ENCODE measurements around the gene VWCE.
A peak's percentile ranks its signal among the peaks of the same experiment; 100 is the strongest.

The VWCE gene

GRCh38 chr11:61338783-61339489 is 43.8 kb upstream of the VWCE start:
- TF ChIP-seq, protein P1, sequence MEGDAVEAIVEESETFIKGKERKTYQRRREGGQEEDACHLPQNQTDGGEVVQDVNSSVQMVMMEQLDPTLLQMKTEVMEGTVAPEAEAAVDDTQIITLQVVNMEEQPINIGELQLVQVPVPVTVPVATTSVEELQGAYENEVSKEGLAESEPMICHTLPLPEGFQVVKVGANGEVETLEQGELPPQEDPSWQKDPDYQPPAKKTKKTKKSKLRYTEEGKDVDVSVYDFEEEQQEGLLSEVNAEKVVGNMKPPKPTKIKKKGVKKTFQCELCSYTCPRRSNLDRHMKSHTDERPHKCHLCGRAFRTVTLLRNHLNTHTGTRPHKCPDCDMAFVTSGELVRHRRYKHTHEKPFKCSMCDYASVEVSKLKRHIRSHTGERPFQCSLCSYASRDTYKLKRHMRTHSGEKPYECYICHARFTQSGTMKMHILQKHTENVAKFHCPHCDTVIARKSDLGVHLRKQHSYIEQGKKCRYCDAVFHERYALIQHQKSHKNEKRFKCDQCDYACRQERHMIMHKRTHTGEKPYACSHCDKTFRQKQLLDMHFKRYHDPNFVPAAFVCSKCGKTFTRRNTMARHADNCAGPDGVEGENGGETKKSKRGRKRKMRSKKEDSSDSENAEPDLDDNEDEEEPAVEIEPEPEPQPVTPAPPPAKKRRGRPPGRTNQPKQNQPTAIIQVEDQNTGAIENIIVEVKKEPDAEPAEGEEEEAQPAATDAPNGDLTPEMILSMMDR (conservative IDR thresholded peaks at IDR 0.05; ENCODE audit: low read depth, low read length), result no peak
- DNase-seq (ENCODE audit: low read depth), result no peak
- H3K4me3 ChIP-seq (ENCODE audit: low read length), result no peak overlapping the region

- DNase-seq (ENCODE audit: low read depth), result no peak
- TF ChIP-seq, protein P1 (conservative IDR thresholded peaks at IDR 0.05; ENCODE audit: low read depth, low read length), result no peak
- H3K4me3 ChIP-seq (ENCODE audit: low read length), result no peak overlapping the region
Measured at GRCh38 chr11:61337706-61338470, 42.8 kb upstream of the VWCE start.

DNA sequence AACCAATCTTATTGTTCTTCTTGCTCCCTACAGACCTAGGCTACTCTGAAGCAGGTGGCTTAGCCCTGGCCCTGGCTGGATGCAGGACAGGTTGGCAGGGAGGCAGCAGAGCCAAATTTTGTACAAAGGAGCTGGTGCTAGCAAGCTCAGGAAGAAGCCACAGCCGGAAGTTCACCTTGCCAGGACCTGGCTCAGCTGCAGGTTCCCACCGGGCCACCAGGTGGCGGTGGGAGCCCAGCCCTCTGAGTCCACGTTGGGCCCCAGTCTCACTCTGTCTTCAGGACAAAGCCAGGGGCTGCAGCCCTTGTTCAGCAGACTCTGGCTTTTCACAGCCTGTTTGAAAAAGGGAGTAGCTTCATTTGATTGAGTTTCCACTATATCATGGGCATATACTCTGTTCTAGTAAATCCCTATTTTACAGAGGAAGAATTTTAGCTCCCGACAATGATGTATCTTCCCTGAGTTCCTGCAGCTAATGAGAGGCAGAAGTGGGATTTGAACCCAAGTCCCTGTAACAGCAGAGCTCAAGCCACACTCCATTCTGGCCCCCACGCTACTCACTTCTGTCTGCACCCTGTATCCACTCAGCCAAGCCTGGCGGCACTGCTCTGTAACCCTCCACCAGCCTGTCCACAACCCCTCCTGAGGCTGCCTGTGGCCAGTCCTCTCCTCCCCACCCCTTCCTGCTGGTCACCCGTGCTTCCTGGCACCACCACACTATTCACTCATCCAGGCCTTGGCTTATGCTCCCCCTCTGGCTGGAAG is 41.2 kb upstream of the VWCE start:
- TF ChIP-seq, protein P1 (conservative IDR thresholded peaks at IDR 0.05; ENCODE audit: low read depth, low read length), result peak; percentile 99
- peak; percentile 17 for DNase-seq (ENCODE audit: low read depth)
- no peak overlapping the region for H3K4me3 ChIP-seq (ENCODE audit: low read length)

GRCh38 chr11:61335355-61335710 is 40.2 kb upstream of the VWCE start:
- TF ChIP-seq, protein P1 (conservative IDR thresholded peaks at IDR 0.05; ENCODE audit: low read depth, low read length), result no peak
- no peak for DNase-seq (ENCODE audit: low read depth)
- no peak overlapping the region for H3K4me3 ChIP-seq (ENCODE audit: low read length)

DNA sequence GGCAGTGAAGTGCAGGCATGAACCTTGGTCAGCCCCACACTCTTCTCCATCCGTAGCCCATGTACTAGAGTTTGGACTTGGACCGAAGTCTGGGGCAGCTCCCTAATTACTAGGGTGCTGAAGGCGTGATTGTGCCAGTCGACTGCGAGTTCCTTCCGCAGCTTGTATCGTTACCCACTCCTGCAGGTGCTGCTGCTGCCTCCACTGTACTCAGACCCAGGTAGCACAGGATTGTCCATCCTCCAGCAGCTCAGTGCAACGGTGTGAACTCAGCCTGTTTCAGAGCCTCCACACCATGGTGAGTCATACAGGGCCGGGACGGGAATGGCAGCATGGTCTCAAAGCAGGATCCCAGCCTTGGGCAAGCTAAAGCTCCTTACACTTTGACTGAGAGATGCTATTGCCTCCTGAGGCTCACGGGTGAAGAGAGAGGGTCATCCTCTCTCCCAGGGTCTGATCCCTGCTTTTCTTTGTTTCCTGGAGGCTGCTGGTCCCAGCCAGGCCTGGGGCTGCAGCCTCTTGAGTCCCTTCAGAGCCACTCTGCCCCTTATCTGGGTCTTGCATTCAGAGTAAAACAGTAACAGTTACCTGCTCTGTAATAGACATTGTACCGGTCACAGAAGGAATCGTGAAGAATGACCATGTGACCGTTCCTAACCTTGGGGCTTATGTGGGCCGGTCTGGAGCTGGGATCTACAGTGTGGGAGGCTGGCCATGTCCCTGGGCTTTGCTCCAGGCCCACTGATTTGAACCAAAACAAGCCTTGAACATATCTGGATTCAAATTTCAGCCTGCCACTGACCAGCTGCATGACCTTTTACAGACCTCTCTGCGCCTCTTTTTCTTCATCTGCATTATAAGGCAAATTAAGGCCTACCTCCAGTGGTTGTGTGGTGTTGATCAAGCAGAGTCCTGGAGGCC is 39.6 kb upstream of the VWCE start:
- no peak overlapping the region for H3K4me3 ChIP-seq (ENCODE audit: low read length)
- TF ChIP-seq, protein P1 (conservative IDR thresholded peaks at IDR 0.05; ENCODE audit: low read depth, low read length), result no peak
- DNase-seq (ENCODE audit: low read depth), result peak; percentile 29
